Anterior cingulate cortex (tissue), 58 donors: Measurements from ENCODE around the gene LPXN.

Experiments
- DNase-seq, 58 donors: peaks; one replicate each; lab custom pipeline; 2025; lab: John Stamatoyannopoulos, UW

Gene LPXN

DNA sequence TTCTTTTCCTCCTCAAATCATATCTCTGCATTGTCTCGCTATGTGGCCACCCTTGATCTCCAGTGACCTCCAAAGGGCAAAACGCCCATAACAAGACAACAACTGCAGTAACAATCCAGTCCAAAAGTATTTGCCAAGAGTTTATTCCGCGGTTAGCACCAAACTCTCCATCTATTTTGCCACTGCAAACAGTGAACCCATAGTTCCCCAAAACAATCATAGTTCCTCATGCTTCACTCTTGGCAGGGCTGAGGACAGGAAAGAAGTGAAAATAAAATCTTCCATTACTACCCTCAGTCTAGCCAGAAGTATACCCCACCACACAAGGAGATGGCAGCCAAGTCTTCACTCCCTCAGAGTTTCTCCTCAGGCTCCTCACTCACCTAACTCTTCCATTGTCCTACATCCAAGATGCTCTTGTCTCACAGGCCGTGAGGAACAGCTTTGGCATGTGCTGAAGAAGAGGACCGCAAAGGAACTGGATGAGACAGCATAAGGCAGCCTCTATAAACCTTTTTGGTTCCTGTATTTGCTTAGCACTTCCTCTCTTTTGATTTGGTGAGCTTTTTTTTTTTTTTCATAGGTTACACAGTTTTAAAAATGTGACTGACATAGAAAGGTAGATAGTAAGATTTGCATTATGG is at the start of gene LPXN:
Gene LPXN, minus strand, starts transcription at position 480 of the 644 bp plus-strand sequence. Its CDS starts 84 bp downstream, at position 396.
- peak in 9 of 58 donors; percentile 24 to 63 (median 39) for DNase-seq

DNA sequence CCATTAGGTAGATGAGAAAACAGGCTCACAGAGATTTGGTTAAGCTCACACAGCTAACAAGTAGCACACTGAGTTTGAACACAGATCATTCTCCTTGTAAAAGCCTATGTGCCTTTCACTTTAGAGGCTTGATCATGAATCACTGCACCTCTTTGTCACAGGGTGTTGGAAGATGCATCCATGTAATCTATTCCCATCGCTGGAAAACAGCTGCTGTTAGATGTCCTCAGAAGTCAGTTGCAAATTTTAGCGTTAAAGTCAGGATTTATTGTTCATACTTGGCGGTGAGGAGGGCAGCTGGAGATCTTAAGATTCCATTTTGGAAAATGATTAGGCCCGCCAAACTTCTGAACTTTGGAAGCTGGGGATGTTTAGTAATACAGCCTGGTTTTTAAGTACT is 49.4 kb upstream of the LPXN start:
- no peak for DNase-seq

GRCh38 chr11:58622344-58622743 is 46.7 kb upstream of the LPXN start, which contains the start of gene CNTF:
TSS of gene CNTF (plus strand) at chr11:58622665. CDS start at chr11:58622753, 88 bp downstream.
- DNase-seq, result peak in 2 of 58 donors; percentile 4 to 27

GRCh38 chr11:58621586-58622262 is 46.1 kb upstream of the LPXN start:
- no peak for DNase-seq

GRCh38 chr11:58617976-58618557 is 42.4 kb upstream of the LPXN start:
- peak in 4 of 58 donors; percentile 10 to 20 (median 11) for DNase-seq

DNA sequence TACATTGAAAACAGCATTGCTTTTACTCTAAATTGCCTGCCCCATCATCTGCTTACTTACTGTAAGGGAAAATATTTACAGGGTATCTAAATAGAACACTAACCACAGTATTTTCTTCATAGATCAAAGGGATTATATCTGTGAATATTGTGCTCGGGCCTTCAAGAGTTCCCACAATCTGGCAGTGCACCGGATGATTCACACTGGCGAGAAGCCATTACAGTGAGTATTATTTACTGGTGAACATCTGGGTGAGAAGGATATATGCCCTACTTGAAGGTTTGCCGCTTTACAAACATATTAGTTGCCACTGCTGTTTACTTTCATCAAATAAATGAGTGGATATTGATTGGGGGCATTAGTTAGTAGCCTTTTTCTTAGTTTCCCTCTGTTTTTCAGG is 40.9 kb upstream of the LPXN start:
- DNase-seq, result peak in 1 of 58 donors; percentile 47

DNA sequence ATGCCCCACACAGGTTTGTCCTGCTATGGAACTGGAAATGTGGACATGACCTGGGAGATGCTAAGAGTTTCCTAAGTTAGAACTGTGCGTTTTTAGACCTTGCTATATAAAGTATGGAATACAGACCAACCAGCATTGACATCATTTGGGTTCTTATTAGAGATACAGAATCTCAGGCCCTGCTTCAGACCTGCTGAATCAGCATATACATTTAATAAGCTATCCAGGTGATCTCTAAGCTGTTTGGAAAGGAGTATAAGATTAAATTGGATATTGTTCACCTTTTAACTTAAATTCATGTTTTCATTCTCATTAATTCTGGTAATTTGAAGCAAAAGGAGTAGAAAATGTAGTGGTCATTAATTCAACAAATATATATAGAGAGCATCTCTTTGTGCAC is 39.9 kb upstream of the LPXN start:
- DNase-seq, result no peak

GRCh38 chr11:58613228-58613627 is 37.6 kb upstream of the LPXN start:
- no peak for DNase-seq

GRCh38 chr11:58609723-58610122 is 34.1 kb upstream of the LPXN start:
- peak in 1 of 58 donors; percentile 3 for DNase-seq

DNA sequence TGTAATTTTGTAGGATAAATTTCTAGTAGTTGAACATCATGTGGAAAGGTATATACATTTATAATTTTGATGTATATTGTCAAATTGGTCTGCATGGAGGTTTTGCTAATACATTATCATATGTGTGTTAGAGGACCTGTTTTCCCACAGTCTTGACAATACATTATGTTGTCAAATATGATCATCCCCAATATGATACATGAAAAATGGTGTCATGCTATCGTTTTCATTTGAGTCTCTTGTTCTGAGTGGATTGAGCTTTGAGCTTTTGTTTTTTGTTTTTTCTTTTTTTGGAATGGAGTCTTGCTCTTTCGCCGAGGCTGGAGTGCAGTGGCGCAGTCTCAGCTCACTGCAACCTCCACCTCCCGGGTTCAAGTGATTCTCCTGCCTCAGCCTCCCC is 32.7 kb upstream of the LPXN start:
- DNase-seq, result no peak

DNA sequence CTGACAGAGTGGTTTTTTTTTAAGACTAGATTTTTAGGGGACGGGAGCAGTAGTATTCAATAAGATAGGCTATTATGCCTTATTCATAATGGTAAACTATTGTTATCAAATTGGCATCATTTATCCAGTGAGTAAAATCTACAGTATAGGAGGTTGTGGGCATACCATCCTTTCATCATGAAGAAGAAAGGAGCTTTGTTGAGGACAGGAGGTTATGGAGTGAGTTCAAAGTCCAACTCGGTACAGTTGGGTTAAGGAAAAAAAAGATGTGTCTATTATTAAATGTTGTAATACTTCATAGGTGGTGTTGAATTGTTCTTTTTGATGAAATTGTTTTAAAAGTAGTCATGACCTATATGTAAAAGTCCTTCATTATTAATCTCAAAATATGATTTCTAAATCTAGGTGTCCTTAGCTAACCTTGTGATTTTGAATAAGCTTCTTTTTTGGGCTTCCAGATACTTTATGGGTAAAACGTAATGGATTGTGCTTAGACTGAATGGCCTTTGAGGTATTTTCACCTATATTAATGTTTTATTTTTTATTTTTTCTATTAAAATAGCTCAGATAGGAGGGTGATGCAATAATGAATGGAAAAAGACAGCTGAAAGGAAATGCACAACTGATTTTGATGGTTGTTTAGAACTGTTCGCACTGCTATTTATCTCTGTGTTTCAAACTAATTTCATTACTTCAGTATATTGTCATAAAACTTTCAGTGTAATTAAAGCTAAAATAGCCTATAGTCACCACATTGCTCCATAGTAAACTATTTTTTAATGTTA is 31.5 kb upstream of the LPXN start:
- DNase-seq, result no peak

DNA sequence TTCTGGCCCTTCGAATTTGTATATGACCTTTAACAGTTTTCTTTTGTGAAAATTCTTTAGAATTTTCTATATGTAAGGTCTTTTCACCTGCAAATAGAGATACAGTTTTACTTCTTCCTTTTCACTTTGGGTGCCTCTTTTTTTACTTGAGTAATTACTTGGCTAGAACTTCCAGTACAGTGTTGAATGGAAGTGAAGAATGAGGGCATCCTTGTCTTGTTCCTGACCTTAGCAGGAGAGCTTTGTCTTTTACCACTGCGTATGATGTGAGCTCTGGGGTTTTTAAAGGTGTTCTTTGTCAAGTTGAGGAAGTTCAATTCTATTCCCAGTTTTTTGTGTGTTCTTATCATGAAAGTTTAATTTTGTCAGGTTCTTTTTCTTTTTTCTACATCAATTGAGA is 24.9 kb upstream of the LPXN start:
- no peak for DNase-seq

DNA sequence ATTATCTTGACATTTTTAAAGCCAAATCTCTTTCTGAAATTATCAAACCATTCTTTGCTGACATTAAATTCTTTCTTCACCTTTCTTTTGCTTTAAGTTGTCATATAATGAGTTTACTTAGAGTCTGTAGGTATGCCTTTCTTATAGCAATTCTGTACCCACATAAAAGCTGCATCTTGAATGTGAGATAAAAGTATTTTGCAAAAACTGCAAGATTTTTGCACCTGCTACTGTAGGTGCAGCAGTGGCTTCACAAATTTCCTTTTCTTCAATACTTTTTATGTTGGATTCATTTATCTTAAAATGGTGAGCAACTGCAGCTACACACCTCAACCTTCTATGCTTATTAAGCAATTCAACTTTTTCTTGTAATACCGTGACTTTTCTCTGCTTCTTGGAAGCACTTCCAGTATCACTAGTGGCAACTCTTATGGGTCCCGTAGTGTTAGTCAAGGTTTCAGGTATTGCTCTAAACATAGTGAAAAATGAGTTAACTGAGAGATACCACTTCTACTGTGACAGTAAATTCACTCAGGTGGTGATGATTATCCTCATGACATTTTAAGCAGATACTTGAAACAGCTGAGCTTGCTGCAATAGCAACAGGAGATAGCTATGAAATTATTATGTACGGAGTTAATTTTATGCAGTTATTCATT is 22.0 kb upstream of the LPXN start:
- no peak for DNase-seq

DNA sequence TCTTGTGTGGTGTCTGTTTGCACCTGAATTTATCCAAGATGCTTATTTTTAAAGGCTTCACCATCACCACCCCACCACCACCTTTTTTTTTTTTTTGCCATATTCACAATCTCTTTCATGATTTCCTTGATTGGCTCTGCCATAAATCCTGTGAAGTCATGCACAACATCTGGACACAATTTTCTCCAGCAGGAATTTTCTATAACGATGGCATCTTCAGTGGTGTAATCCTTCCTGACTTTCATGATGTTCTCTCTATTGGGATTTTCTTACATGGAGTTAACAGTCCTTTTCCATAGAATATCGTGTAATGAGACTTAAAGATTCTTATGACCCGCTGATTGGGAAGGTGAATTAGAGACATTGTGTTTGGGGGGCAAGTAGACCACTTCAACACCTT is 21.0 kb upstream of the LPXN start:
- no peak for DNase-seq

DNA sequence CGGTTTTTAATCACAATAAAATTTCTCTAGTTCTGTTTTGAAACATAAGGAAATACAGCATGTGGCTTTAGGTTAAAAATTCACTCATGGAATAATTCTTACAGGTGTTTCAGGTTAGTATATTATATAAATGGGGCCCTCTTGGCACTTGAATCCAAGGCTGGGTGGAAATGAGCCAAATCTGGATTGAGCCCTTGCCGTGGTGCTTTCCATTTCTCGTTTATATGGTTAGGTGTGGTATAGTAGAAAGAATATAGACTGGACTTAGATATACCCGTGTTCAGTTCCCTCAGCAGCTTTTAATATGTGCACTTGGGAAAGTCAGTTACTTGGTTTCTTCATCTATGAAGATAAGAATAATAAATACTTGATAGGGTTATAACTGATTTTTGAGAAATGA is 19.2 kb upstream of the LPXN start:
- no peak for DNase-seq

DNA sequence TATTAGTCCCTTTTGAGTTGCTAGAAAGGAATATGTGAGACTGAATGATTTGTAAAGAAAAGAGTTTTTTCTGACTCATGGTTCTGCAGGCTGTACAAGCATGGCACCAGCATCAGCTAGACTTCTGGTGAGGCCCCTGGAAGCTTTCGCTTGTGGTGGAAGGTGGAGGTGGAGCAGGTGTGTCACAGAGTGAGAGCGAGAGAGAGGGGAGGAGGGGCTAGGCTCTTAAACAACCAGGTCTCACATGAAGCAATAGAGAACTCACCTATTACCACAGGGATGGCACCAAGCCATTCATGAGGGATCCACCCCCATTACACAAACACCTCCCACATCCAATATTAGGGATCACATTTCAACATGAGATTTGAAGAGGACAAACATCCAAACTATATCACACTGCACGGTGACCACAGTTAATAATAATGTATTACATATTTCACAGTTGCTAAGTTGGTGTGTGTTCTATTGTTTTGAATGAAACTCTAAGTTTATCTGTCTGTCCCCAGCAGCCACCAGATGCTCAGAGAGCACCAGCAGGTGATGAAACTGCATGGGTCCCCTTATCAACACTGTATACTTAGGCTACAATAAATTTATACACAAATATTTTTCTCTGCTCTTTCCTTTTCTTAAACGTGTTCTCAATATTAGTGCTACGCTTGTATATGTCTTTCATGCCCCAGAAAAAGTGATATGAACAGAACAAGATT is 17.3 kb upstream of the LPXN start:
- DNase-seq, result no peak

GRCh38 chr11:58591659-58592058 is 16.0 kb upstream of the LPXN start:
- DNase-seq, result no peak

- DNase-seq, result no peak
Measured at GRCh38 chr11:58586998-58587397, 11.3 kb upstream of the LPXN start.

DNA sequence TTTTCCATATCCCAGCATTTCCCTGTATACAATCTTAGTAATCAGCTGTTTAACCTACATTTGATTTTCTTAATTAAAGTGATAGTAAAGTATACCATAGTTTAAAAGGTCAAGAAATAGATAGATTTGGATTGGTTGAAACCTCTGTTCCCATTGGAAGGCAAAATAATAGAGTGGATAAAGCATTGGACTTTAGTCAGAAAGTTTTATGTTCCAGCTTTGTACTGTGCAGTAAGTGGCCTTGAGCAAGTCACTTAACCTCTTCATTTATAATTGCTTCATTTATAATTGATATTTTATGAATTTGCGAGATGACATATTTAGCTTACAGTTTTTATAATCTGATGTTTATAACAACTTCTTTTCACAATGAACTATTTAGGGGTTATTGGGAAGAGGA is 6.8 kb upstream of the LPXN start:
- no peak for DNase-seq

- no peak for DNase-seq
Measured at GRCh38 chr11:58580311-58580710, 4.7 kb upstream of the LPXN start.
